ENCODE data around the gene UBL4A. TPM values are rescaled to one million over a fixed set of nuclear protein-coding genes. Genes with fewer than 3 reads are reported as not detected.

The UBL4A gene
- total and polyA plus RNA-seq, 9 of the 15 experiments (the other 6 are each of a cell fraction or from before 2014, with no cell fraction given) = 15.2 to 140 (median 100) TPM

DNA sequence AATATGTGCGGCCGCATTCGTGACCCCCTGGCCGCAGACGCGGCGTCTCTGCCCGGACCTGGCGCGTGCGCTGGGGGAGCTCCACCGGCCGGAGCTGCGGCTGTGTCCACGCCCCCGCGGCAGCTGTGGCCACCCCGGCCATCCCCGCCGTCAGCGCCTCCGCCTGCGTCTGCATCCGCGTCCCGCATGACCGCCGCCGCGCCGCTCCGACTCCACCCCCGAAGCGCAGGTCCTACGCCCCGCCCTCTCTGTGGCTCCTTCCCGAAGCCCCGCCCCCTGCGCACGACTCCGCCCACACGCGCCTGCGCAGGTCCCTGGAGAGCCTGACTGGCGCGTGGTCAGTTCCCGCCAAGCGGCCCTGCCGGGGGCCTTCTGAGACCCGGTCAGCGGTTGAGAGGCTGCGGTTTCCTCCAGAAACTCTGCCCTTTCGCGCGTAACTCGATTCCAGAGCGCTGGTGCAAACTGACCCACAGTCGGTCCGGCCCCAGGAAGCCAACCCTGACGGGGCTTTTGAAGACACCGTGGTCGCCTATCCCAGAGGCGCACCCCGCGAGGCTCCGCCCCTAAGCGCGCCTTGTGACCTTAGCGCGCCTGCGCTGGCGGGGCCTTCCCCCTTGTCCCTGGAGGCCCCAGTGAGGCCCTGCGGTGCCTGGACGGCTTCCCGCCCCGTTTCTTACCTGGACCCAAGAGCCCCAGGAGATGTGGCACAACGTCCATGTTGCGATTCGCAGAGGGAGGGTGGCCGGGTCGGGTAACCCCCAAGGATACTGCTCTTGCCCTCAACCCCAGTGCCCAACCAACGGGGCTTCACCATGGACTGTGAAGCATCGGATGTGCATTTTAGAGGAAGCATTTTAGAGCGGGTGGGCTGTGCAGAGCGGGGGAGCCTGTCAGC lies 7.4 kb downstream of the UBL4A start, which contains the start of gene LAGE3 (continued):
- TF ChIP-seq, protein P1, sequence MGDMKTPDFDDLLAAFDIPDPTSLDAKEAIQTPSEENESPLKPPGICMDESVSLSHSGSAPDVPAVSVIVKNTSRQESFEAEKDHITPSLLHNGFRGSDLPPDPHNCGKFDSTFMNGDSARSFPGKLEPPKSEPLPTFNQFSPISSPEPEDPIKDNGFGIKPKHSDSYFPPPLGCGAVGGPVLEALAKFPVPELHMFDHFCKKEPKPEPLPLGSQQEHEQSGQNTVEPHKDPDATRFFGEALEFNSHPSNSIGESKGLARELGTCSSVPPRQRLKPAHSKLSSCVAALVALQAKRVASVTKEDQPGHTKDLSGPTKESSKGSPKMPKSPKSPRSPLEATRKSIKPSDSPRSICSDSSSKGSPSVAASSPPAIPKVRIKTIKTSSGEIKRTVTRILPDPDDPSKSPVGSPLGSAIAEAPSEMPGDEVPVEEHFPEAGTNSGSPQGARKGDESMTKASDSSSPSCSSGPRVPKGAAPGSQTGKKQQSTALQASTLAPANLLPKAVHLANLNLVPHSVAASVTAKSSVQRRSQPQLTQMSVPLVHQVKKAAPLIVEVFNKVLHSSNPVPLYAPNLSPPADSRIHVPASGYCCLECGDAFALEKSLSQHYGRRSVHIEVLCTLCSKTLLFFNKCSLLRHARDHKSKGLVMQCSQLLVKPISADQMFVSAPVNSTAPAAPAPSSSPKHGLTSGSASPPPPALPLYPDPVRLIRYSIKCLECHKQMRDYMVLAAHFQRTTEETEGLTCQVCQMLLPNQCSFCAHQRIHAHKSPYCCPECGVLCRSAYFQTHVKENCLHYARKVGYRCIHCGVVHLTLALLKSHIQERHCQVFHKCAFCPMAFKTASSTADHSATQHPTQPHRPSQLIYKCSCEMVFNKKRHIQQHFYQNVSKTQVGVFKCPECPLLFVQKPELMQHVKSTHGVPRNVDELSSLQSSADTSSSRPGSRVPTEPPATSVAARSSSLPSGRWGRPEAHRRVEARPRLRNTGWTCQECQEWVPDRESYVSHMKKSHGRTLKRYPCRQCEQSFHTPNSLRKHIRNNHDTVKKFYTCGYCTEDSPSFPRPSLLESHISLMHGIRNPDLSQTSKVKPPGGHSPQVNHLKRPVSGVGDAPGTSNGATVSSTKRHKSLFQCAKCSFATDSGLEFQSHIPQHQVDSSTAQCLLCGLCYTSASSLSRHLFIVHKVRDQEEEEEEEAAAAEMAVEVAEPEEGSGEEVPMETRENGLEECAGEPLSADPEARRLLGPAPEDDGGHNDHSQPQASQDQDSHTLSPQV (IDR thresholded peaks at IDR 0.05) = peak; percentile 92
- TF ChIP-seq FIP1L1 (IDR thresholded peaks at IDR 0.05; ENCODE audit: low read depth, low read length, poor library complexity, severe bottlenecking) (peak; percentile 67), NR2C1 (IDR thresholded peaks at IDR 0.05) (no peak), NR2C1 (tag; IDR thresholded peaks at IDR 0.05) (peak; percentile 34), CCNT2 (IDR thresholded peaks at IDR 0.05; ENCODE audit: borderline replicate concordance, extremely low read depth, insufficient read length, low read depth, low read length) (peak; percentile 64), KAT7 (CRISPR knock-in tag; IDR thresholded peaks at IDR 0.05; ENCODE audit: borderline replicate concordance) (no peak), MIER1 (IDR thresholded peaks at IDR 0.05; ENCODE audit: low read depth) (no peak), ZBTB7A (IDR thresholded peaks at IDR 0.05; ENCODE audit: borderline replicate concordance, control insufficient read depth, low read depth, low read length) (peak; percentile 37; the same call in 1 of the 2 replicates), HDAC2 (IDR thresholded peaks at IDR 0.05) (peak; percentile 60; the same call in 1 of the 2 replicates), RBFOX2 (IDR thresholded peaks at IDR 0.05; ENCODE audit: low read depth, low read length) (peak; percentile 90), CBX1 (IDR thresholded peaks at IDR 0.05; ENCODE audit: low read depth) (0 out of 2 replicates have a peak, but pooled peaks have one; percentile 52), NONO (IDR thresholded peaks at IDR 0.05; ENCODE audit: low read depth in 2 of 2, low read length in 1 of 2) (peak in 1 of 2 experiments; percentile 48; a peak in 1 of 4 replicates)
- TF ChIP-seq, protein P2, sequence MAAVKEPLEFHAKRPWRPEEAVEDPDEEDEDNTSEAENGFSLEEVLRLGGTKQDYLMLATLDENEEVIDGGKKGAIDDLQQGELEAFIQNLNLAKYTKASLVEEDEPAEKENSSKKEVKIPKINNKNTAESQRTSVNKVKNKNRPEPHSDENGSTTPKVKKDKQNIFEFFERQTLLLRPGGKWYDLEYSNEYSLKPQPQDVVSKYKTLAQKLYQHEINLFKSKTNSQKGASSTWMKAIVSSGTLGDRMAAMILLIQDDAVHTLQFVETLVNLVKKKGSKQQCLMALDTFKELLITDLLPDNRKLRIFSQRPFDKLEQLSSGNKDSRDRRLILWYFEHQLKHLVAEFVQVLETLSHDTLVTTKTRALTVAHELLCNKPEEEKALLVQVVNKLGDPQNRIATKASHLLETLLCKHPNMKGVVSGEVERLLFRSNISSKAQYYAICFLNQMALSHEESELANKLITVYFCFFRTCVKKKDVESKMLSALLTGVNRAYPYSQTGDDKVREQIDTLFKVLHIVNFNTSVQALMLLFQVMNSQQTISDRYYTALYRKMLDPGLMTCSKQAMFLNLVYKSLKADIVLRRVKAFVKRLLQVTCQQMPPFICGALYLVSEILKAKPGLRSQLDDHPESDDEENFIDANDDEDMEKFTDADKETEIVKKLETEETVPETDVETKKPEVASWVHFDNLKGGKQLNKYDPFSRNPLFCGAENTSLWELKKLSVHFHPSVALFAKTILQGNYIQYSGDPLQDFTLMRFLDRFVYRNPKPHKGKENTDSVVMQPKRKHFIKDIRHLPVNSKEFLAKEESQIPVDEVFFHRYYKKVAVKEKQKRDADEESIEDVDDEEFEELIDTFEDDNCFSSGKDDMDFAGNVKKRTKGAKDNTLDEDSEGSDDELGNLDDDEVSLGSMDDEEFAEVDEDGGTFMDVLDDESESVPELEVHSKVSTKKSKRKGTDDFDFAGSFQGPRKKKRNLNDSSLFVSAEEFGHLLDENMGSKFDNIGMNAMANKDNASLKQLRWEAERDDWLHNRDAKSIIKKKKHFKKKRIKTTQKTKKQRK (IDR thresholded peaks at IDR 0.05; ENCODE audit: borderline replicate concordance, low read depth, low read length) = no peak
- TF ChIP-seq, protein P3, sequence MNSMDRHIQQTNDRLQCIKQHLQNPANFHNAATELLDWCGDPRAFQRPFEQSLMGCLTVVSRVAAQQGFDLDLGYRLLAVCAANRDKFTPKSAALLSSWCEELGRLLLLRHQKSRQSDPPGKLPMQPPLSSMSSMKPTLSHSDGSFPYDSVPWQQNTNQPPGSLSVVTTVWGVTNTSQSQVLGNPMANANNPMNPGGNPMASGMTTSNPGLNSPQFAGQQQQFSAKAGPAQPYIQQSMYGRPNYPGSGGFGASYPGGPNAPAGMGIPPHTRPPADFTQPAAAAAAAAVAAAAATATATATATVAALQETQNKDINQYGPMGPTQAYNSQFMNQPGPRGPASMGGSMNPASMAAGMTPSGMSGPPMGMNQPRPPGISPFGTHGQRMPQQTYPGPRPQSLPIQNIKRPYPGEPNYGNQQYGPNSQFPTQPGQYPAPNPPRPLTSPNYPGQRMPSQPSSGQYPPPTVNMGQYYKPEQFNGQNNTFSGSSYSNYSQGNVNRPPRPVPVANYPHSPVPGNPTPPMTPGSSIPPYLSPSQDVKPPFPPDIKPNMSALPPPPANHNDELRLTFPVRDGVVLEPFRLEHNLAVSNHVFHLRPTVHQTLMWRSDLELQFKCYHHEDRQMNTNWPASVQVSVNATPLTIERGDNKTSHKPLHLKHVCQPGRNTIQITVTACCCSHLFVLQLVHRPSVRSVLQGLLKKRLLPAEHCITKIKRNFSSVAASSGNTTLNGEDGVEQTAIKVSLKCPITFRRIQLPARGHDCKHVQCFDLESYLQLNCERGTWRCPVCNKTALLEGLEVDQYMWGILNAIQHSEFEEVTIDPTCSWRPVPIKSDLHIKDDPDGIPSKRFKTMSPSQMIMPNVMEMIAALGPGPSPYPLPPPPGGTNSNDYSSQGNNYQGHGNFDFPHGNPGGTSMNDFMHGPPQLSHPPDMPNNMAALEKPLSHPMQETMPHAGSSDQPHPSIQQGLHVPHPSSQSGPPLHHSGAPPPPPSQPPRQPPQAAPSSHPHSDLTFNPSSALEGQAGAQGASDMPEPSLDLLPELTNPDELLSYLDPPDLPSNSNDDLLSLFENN (IDR thresholded peaks at IDR 0.05; ENCODE audit: low read depth in 2 of 2, low read length in 2 of 2) = no peak; a peak in 1 of 4 replicates
